ENCODE results near the gene ZNF227. TPM values are rescaled to one million over a fixed set of nuclear protein-coding genes. Genes with fewer than 3 reads are reported as not detected.
"Not testable (repeated sequence)": the region's sequence is repeated elsewhere in the genome, so short reads cannot be mapped to it uniquely, and the experiment has no call there.

The ZNF227 gene
- total RNA-seq, 1 experiment from 2014 or later: 15.4 TPM

DNA sequence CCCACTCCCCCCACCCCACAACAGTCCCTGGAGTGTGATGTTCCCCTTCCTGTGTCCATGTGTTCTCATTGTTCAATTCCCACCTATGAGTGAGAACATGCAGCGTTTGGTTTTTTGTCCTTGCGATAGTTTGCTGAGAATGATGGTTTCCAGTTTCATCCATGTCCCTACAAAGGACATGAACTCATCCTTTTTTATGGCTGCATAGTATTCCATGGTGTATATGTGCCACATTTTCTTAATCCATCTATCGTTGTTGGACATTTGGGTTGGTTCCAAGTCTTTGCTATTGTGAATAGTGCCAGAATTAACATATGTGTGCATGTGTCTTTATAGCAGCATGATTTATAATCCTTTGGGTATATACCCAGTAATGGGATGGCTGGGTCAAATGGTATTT lies 7.6 kb downstream of the ZNF227 start:
- CTCF ChIA-PET; in situ Hi-C loops (cut with HindIII; ENCODE audit: low pct_unique_long_range_greater_than_20kb, low sequenced_read_pairs); POLR2A ChIA-PET; BruUV-seq (replicated peaks); DNase-seq (ENCODE audit: low read depth, low spot score); H3K36me3 ChIP-seq (ENCODE audit: control insufficient read depth, insufficient read depth, low read length); intact Hi-C loops (cut with micrococcal nuclease; ENCODE audit: unreplicated experiment); H3K27me3 ChIP-seq (ENCODE audit: control insufficient read depth, insufficient read depth, low read length); H3K4me1 ChIP-seq (ENCODE audit: control insufficient read depth, insufficient read depth, low read length); H3K9me3 ChIP-seq (ENCODE audit: control insufficient read depth, insufficient read depth, low read depth, low read length); ATAC-seq; H3K27ac ChIP-seq (ENCODE audit: low read length); H3K4me3 ChIP-seq (ENCODE audit: low read depth in 2 of 2, low read length in 2 of 2): not testable (repeated sequence)

- POLR2A ChIA-PET: interaction anchor here (0.7 kb wide), 1 partner anchor 9 kb away, joined by 12 read pairs; no protein-coding TSS in a partner anchor
- in situ Hi-C loops (cut with HindIII; ENCODE audit: low pct_unique_long_range_greater_than_20kb, low sequenced_read_pairs); H3K4me1 ChIP-seq (ENCODE audit: control insufficient read depth, insufficient read depth, low read length); DNase-seq (ENCODE audit: low read depth, low spot score); CTCF ChIA-PET; H3K27me3 ChIP-seq (ENCODE audit: control insufficient read depth, insufficient read depth, low read length); H3K9me3 ChIP-seq (ENCODE audit: control insufficient read depth, insufficient read depth, low read depth, low read length); ATAC-seq; H3K36me3 ChIP-seq (ENCODE audit: control insufficient read depth, insufficient read depth, low read length); H3K4me3 ChIP-seq (ENCODE audit: low read depth in 2 of 2, low read length in 2 of 2); intact Hi-C loops (cut with micrococcal nuclease; ENCODE audit: unreplicated experiment); BruUV-seq (replicated peaks); H3K27ac ChIP-seq (ENCODE audit: low read length): not testable (repeated sequence)
Measured at GRCh38 chr19:44220761-44221160, 8.4 kb downstream of the ZNF227 start.

GRCh38 chr19:44221291-44221690 lies 9.0 kb downstream of the ZNF227 start:
- in situ Hi-C loops (cut with HindIII; ENCODE audit: low pct_unique_long_range_greater_than_20kb, low sequenced_read_pairs); H3K36me3 ChIP-seq (ENCODE audit: control insufficient read depth, insufficient read depth, low read length); CTCF ChIA-PET; H3K27ac ChIP-seq (ENCODE audit: low read length); POLR2A ChIA-PET; H3K4me1 ChIP-seq (ENCODE audit: control insufficient read depth, insufficient read depth, low read length); ATAC-seq; intact Hi-C loops (cut with micrococcal nuclease; ENCODE audit: unreplicated experiment); BruUV-seq (replicated peaks); H3K4me3 ChIP-seq (ENCODE audit: low read depth in 2 of 2, low read length in 2 of 2); H3K27me3 ChIP-seq (ENCODE audit: control insufficient read depth, insufficient read depth, low read length); H3K9me3 ChIP-seq (ENCODE audit: control insufficient read depth, insufficient read depth, low read depth, low read length); DNase-seq (ENCODE audit: low read depth, low spot score): not testable (repeated sequence)

- POLR2A ChIA-PET: no interaction called here
- in situ Hi-C loops (cut with HindIII; ENCODE audit: low pct_unique_long_range_greater_than_20kb, low sequenced_read_pairs) (no loop called here), intact Hi-C loops (cut with micrococcal nuclease; ENCODE audit: unreplicated experiment) (no loop called here)
- H3K9me3 ChIP-seq (ENCODE audit: control insufficient read depth, insufficient read depth, low read depth, low read length): no peaks in the 10 kb centered on the region; the same call in 1 of the 2 replicates
- H3K4me3 ChIP-seq (ENCODE audit: low read depth in 2 of 2, low read length in 2 of 2): no peak overlapping the region
- ATAC-seq (no peak), DNase-seq (ENCODE audit: low read depth, low spot score) (no peak)
- H3K27ac ChIP-seq (ENCODE audit: low read length): no peak overlapping the region
- no peaks in the 10 kb centered on the region for H3K27me3 ChIP-seq (ENCODE audit: control insufficient read depth, insufficient read depth, low read length)
- CTCF ChIA-PET: no interaction called here
- TF ChIP-seq SIN3A (IDR thresholded peaks at IDR 0.05; ENCODE audit: borderline replicate concordance, insufficient read depth, low read depth, low read length): no peak
- TF ChIP-seq, protein P1, sequence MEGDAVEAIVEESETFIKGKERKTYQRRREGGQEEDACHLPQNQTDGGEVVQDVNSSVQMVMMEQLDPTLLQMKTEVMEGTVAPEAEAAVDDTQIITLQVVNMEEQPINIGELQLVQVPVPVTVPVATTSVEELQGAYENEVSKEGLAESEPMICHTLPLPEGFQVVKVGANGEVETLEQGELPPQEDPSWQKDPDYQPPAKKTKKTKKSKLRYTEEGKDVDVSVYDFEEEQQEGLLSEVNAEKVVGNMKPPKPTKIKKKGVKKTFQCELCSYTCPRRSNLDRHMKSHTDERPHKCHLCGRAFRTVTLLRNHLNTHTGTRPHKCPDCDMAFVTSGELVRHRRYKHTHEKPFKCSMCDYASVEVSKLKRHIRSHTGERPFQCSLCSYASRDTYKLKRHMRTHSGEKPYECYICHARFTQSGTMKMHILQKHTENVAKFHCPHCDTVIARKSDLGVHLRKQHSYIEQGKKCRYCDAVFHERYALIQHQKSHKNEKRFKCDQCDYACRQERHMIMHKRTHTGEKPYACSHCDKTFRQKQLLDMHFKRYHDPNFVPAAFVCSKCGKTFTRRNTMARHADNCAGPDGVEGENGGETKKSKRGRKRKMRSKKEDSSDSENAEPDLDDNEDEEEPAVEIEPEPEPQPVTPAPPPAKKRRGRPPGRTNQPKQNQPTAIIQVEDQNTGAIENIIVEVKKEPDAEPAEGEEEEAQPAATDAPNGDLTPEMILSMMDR (IDR thresholded peaks at IDR 0.05): no peak
- no peak for TF ChIP-seq POLR2AphosphoS5 (IDR thresholded peaks at IDR 0.05; ENCODE audit: low read depth, low read length)
- no peak for TF ChIP-seq TCF7L2 (IDR thresholded peaks at IDR 0.05; ENCODE audit: low read depth, low read length)
- TF ChIP-seq REST (IDR thresholded peaks at IDR 0.05; ENCODE audit: insufficient read depth in 1 of 2, low read depth in 2 of 2, low read length in 1 of 2): no peak
- no TSS peak for BruUV-seq (replicated peaks)
- peaks cover 4% of the 10 kb centered on the region; the same call in 1 of the 2 replicates for H3K36me3 ChIP-seq (ENCODE audit: control insufficient read depth, insufficient read depth, low read length)
- no peaks in the 10 kb centered on the region for H3K4me1 ChIP-seq (ENCODE audit: control insufficient read depth, insufficient read depth, low read length)
Measured at GRCh38 chr19:44228318-44228717, 16.0 kb downstream of the ZNF227 start.
